ENCODE data around the gene CTDSPL. TPM values are rescaled to one million over a fixed set of nuclear protein-coding genes. Genes with fewer than 3 reads are reported as not detected.

The CTDSPL gene
- total and polyA plus RNA-seq, 2 of the 8 experiments (the other 6 are each of a cell fraction or from before 2014, with no cell fraction given): 20.3 to 42.2 TPM

GRCh38 chr3:37856381-37856780, 5.3 kb upstream of the CTDSPL start:
- H2BK12ac ChIP-seq (ENCODE audit: low read depth, low read length): no peak overlapping the region
- TF ChIP-seq RNF2 (IDR thresholded peaks at IDR 0.05; ENCODE audit: borderline replicate concordance, low read depth, low read length, missing control alignments, poor library complexity, severe bottlenecking) (no peak), SIX5 (IDR thresholded peaks at IDR 0.05; ENCODE audit: low read depth, low read length) (no peak), CBX8 (IDR thresholded peaks at IDR 0.05; ENCODE audit: borderline replicate concordance, low read depth, low read length) (no peak)
- no peaks in the 10 kb centered on the region for H3K79me2 ChIP-seq (ENCODE audit: control insufficient read depth in 1 of 2, insufficient read depth in 2 of 2, low read length in 2 of 2)
- H2AFZ ChIP-seq (ENCODE audit: low read length): no peak overlapping the region
- H3K9me3 ChIP-seq (ENCODE audit: insufficient read depth in 2 of 2, low read depth in 1 of 2, low read length in 1 of 2): peaks cover 0 to 5% of the 10 kb centered on the region in 2 experiments; a peak in 1 of 4 replicates
- H3K56ac ChIP-seq (replicated peaks; ENCODE audit: insufficient read length, low read depth, low read length): no peak overlapping the region
- peaks cover 0 to 4% (median 2%) of the 10 kb centered on the region in 4 experiments; a peak in 5 of 7 replicates for H3K4me1 ChIP-seq (replicated peaks in 1 of 4; ENCODE audit: control insufficient read depth in 3 of 4, insufficient read depth in 4 of 4, low read length in 3 of 4)
- WGBS, 2 experiments (ENCODE audit: extremely low coverage in 1 of 2, insufficient coverage in 1 of 2, insufficient read length in 1 of 2, insufficient replicate concordance in 2 of 2, low coverage in 1 of 2, low lambda C conversion rate in 2 of 2, missing lambda C conversion rate in 1 of 2): 91% methylated on average over 2 of the region's 2 CpGs; no CpG with 5 or more reads in 1 of the 2 experiments
- CTCF ChIA-PET (ENCODE audit: partially characterized antibody): interaction anchor here (0.8 to 7.2 kb wide), 22 partner anchors 9 to 300 kb away, joined by 3 to 75 read pairs (median 9); no protein-coding TSS in a partner anchor
- H3K18ac ChIP-seq (ENCODE audit: extremely low read depth, low read length): no peak overlapping the region
- H3K23ac ChIP-seq (ENCODE audit: insufficient read length): no peak overlapping the region
- H3K23me2 ChIP-seq (ENCODE audit: low read depth, low read length): peaks cover 7% of the 10 kb centered on the region
- no peak overlapping the region for H2BK5ac ChIP-seq (ENCODE audit: low read depth, low read length)
- no peak overlapping the region for H2BK15ac ChIP-seq (ENCODE audit: low read length)
- POLR2A ChIA-PET (ENCODE audit: partially characterized antibody): no interaction called here
- FAIRE-seq (no peak), DNase-seq (ENCODE audit: low read depth in 1 of 2, low spot score in 2 of 2) (no peak)
- H3K9ac ChIP-seq (replicated peaks in 1 of 4; ENCODE audit: extremely low read depth in 1 of 4, low read depth in 3 of 4, low read length in 3 of 4): no peak overlapping the region
- peaks cover 0 to 2% (median 0%) of the 10 kb centered on the region in 4 experiments; a peak in 1 of 8 replicates for H3K36me3 ChIP-seq (ENCODE audit: control insufficient read depth in 2 of 4, insufficient read depth in 4 of 4, low read length in 3 of 4)
- no peak overlapping the region for H2AK5ac ChIP-seq (ENCODE audit: low read depth, low read length)
- no peaks in the 10 kb centered on the region for H4K20me1 ChIP-seq (replicated peaks in 1 of 2; ENCODE audit: control insufficient read depth in 1 of 2, insufficient read depth in 2 of 2, low read length in 2 of 2)
- H3K4me2 ChIP-seq (ENCODE audit: insufficient read depth in 1 of 2, low read depth in 2 of 2, low read length in 2 of 2): no peak overlapping the region
- peaks cover 0 to 10% (median 7%) of the 10 kb centered on the region in 4 experiments; a peak in 4 of 7 replicates for H3K27me3 ChIP-seq (replicated peaks in 1 of 4; ENCODE audit: control insufficient read depth in 3 of 4, extremely low read depth in 1 of 4, insufficient read depth in 3 of 4, low read length in 3 of 4)
- no peak overlapping the region for H3K4ac ChIP-seq (replicated peaks; ENCODE audit: insufficient read length, low read depth, low read length)
- no peak overlapping the region for H3K14ac ChIP-seq (ENCODE audit: insufficient read length)
- no peak overlapping the region for H3K27ac ChIP-seq (ENCODE audit: low read depth, low read length)
- no peak overlapping the region for H4K5ac ChIP-seq (ENCODE audit: insufficient read length, low read depth, low read length)
- no peak overlapping the region for H3K4me3 ChIP-seq (ENCODE audit: extremely low read depth in 1 of 4, insufficient read depth in 2 of 4, low read depth in 3 of 4, low read length in 4 of 4)
- H3K79me1 ChIP-seq (ENCODE audit: low read depth, low read length): no peaks in the 10 kb centered on the region
- H2BK120ac ChIP-seq (replicated peaks; ENCODE audit: low read depth, low read length): no peak overlapping the region
- no peak overlapping the region for H2BK20ac ChIP-seq (ENCODE audit: low read length)
- H4K91ac ChIP-seq (replicated peaks; ENCODE audit: insufficient read length, low read length): no peak overlapping the region
- H4K8ac ChIP-seq (ENCODE audit: extremely low read depth, insufficient read depth, low read length): no peak overlapping the region
